GM18517 (cell line): ENCODE results near the gene TPM1.

Experiments used
- ATAC-seq: cut with Tn5 transposase; IDR thresholded peaks from one replicate; pipeline ENCODE4 v1.9.1; 2021; ENCODE audit warnings: mild to moderate bottlenecking, moderate library complexity; ENCODE audit not compliant: unreplicated experiment

The TPM1 gene

DNA sequence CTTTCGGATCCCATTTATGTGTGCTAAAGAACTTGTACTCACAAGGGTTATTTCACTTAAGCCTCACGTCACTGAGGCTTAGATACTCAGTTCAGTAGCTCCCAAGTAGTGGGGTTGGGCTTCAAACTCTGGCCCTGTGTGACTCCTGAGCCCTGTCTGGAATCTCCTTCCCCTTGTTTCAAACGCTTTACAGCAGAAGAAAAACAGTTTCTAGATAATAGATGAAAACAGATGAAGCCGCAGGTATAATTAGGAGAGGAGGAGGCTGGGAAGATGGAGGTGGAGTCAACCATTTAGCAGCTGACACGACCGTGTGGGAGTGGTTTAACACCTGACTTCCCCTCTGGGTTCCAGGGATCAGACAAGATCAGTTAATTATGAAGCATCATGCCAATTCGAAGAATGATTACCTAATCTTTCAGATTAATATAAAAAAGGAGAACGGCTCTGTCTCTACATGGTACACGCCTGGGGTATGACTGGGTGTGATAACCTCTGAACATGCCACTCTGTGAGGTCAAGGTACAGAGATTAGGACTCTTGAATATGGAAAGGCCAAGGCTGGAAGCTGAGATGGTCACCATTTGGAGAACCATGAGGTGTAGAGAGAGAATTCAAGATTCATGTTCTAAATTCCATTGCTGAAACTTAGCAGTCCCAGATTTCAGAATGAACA lies 31.1 kb downstream of the TPM1 start:
- no peak for ATAC-seq

DNA sequence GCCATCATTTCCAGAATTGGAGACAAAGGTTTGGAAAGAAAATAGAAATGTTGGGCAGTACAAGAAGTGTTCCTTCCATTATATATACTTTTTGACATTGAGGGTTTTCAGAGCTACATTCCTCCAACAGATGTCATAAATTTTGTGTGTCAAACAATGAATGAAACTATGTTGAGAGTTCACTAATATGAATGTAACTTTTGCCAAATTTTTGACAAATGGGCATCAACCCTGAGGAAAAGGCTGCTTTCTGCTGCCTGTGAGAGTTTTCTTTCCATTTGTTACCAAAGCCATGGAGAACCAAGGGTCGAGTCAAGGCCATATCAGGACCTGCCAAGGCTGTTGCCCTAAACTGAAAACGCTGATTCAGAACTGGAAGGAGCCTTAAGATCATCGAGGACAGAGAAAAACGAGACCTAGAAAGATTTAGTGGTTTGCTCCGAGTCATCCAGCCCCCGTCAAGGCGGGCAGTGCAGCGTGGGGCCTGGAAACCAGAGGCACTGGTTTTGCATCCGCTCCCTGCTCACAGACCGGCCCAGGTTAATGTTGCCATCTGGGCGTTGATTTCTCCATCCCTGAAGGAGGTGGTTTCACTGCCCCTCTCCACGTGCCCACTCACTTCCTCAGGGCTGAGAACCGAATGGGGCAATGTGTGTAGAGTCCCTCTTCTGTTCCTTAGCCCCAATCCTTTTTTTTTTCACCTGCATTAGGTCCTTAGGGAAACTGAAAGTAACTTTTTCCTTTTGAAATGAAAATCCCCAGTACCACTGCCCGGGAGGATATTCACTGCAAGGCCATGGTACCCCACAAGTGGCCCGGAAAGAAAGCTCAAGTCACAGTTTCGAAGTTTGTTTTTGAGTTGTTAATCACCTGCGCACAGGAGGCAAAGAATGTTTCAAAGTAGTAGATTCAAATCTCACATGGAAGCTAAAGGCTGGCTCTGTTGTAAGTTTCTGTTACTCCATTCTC lies 32.8 kb downstream of the TPM1 start:
- no peak for ATAC-seq

DNA sequence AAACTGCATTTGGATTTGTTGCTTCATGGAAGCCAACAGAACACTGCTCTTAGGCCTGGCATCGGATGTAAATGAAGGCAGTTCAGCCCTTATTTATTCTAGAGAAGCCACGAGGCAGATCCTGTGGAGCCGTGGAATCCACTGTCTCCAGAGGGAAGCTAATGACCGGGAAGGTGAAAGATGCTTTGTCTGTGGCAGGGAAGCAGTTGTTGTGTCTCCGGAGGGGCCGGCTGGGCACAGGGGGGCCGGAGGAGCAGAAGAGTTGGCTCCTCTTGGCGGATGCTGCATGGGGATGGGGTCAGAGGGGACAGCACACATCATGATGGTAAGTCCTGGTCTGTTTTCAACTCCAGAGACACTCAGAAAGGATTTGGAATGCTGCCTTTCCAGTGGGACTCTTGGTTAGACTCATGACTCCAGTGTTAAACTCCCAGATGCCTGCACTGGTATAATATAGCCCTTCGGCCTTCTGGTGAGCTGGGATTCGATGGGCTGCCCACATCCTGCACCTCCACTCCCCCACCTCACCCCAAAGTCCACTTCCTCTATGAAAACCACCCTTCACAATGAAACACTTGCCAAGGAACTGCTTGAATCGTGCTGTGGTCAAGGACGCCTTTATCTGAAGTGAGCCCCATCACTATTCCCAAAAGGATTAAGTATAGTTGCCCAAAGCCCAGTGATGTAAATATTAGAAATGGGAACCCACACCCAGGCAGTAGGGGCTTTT lies 33.6 kb downstream of the TPM1 start:
- ATAC-seq = no peak

DNA sequence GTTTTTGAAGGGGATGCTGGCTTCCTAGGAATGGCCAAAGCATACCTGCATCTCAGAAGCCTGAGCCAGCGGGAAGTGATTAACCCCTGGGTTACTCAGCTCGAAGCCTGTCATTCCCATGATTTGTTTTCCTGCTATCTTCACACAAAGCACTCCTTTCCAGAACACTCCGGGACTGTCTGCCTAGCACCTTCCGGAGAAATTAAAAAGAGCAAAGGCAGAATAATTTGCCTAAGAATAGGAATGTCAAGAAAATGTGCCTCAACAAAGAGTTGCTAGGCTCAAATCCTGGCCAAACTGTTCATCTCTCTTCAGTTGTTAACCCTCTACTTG lies 34.1 kb downstream of the TPM1 start:
- ATAC-seq = no peak

DNA sequence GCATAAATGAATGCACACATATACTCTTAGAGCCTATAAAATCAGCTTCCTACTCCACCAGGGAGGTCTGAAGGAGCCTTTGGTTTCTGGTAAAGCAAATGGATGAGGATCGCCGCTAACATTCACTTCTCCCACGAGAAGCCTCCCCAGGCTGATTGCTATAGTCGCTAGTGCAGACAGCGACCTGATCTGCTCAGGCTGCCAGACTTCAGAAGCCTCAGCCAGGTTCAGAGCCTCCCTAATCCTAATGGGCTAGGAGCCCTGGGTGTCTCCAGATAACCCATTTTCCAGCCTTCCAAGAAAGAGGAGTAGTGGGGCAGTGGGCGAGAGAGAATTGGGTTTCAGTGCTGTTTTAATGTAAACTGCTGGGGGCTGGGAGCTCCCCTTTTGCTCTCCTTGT lies 35.4 kb downstream of the TPM1 start:
- no peak for ATAC-seq

DNA sequence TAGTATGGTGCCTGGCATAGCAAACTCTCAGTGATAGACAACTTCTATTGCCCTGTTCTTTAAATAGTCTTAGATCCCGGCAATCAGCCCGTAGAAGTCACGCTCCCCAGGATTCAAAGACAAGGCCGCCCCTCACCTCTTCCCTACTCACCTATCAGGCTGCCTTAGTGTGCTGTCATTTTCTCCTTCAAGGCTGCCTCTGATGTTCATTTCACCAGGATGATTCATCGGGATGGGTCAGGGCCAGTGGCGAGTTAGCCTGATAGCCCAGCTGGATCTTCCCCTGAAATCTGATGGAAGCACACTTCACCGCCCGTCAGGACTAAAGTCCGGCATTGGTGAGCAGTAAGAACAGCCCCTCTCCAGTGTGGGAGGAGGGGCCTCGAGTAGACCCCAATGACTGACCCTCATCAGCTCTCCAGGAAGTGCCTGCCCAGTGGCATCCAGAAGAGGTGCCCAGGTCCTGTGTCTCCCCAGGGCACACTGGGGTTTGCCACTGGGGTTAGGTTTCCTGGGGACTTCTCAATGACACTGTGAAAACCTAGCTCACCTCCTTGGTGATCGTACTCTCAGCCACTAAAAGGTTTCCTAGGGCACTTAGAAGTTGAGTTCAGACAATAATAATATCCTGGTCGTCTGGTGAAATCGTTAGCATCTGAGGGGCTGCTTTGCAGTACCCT lies 37.5 kb downstream of the TPM1 start:
- ATAC-seq = no peak

DNA sequence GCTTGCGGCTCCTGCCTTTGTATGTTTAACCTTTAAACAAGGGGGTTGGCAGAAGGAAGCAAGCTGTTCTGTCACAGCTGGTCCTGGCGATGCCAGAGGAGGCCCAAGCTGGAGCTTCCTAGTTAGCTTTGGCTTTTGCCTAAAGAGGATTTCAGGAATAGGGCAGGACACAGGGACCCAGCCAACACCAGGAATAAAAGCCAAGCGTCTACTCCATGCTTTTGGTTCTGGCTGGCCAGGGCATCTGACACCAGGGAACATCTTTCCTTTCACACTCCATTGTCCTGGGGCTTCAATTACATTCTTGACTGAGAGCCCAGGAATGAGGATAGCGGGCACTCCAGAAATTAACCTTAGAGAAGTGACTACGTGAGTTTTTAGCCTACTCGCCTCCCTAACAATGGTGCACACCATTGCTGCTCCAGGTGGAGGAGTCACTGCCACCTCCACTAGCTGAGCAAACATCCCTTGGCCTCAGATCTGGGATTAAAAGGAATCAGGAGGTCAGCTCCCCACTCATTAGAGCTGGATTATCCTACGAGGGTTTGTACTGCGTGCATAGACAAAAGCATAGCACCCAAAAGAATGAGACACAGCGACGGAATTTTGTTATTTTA lies 38.2 kb downstream of the TPM1 start:
- ATAC-seq = no peak

GRCh38 chr15:63082366-63082765 lies 39.8 kb downstream of the TPM1 start:
- ATAC-seq = no peak

DNA sequence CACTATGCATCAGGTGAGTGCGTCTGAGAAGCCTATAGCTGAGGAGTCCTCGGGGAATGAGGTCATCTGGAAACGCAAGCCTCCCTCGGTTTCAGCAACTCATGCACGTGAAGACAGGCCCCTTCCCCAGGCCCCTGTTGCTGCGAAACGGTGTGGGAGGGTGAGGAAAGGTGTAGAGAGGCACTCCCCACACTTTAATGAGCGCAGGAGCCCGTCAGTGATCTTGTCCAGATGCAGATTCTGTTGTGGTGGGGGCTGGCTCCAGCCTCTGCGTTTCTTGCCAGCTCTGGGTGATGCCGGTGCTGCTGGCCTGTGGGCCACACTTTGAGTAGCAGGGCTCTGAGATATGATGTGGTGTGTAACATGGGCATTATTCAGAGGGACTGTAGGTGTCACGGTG lies 40.5 kb downstream of the TPM1 start:
- no peak for ATAC-seq

DNA sequence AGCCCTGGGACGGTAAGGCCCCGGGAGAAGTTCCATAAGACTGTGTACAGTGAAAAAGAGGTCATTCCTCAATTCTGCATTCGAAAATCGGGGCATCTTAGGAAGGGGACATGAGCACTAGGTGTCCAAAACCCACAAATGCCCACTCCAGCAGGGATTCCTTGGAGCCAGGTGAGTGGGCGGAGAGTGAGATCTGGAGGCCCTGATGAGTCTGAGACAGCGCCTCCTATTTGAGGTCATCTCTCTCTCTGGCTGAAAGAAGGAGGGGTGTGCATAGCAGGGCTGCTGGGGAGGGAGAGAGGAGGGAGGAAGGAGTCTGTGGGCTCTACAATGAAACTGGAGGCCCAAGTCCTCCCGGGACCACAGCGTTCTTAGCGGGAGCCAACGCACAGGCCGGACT lies 41.0 kb downstream of the TPM1 start:
- ATAC-seq = no peak

GRCh38 chr15:63084806-63085205 lies 42.3 kb downstream of the TPM1 start:
- no peak for ATAC-seq

GRCh38 chr15:63085289-63085688 lies 42.7 kb downstream of the TPM1 start:
- no peak for ATAC-seq

- no peak for ATAC-seq
Observed at GRCh38 chr15:63086271-63086670, 43.7 kb downstream of the TPM1 start.

DNA sequence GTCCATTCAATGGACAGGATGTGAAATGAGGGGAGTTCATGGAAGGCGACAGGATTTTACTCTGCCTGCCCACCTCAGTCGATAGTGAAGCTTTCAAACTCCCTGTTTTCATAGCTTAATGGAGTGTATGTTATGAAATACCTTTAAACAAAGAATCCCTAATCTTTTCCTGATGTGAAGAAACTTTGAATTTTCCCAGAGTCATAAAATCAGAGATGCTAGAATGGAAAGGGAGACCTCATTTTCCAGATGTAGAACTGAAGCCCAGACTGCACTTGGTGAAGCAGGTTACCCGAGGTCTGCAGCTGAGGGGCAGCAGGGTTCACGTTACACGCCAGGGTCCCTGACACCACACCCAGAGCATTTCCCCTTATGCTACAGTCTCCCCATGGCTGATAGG lies 44.4 kb downstream of the TPM1 start:
- ATAC-seq = no peak

DNA sequence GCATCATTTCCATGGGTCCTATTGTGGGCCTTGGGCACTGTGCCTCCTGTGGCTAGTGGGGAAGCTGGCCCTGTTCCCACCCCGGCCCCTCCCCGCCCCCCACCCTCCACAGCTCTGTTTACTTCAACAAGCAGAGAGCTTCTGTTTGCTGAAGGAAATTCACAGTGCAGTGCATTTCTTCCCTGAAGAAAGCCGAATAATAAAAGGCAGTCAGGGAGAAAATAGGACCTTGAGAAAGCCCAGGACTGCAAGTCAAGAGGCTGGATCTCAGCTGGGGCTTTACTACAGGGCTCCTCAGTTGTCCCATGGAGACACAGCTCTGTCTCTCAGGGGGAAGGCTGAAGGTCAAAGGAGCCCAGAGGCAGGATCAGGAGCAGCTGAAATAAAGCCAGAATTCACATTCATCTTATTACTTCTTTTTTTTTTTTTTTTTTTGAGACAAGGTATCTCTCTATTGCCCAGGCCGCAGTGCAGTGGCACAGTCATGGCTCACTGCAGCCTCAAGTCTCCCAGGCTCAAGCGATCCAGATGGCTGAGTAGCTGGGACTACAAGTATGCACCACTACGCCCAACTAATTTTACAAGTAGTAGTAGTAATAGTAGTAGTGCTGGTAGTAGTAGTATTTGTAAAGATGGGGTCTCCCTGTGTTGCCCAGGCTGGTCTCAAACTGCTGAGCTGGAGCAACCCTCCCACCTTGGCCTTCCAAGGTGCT lies 46.1 kb downstream of the TPM1 start:
- ATAC-seq = no peak

DNA sequence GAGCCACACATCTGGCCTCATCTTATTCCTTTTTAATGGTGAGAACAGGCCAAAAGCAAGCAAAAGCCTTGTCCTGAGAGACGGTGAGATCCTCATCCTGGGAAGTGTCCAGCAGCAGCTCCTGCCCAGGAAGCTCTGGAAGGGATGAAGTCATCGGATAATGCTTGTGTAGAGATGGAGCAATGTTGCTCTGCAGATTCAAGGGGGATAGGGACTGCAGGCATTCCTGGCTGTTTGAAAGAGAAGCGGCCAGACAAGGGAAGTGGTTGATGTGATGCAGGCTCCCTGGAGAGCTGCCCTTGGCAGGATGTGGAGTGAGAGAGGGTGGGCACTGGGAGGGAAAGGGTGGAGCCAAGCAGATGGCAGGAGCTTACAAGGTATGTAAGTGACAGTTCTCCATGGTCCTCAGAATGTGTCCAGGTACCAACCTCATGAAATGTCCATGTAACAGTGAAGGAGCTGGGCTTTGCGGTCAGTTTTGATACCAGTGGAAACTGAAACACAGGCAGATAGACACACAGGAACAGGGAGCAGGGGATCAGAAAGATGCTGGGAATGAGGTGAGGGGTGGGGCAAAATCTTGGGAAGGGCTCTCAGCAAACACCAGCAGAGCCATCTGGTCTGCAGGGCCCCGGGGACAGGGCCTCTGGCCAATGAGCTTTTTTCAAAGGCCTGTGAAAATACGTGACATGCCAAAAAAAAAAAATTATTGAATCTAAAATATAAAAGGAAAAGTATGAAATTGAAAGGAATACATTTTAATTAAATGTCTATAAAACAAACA lies 46.9 kb downstream of the TPM1 start:
- no peak for ATAC-seq

- ATAC-seq = no peak
Observed at GRCh38 chr15:63090472-63090871, 47.9 kb downstream of the TPM1 start.

DNA sequence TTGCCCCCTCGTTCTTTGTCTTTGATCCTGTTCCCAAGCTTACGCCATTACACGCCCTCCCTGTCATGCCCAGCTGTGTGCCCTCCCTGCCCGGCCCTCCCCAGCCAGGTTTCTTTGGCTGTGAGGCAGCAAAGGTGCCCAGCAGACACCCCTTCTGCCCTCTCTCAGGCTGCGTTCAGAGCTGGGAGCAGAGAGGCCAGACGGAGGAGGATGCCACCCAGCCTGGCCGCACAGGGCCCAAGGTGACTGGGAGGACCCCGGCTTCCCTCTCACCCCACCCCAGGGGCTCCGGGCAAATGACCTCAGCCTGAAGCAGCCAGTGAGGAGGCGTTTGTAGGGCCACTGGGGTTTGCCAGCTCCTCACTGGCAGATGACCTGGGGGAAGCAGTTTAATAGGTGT lies 48.3 kb downstream of the TPM1 start:
- no peak for ATAC-seq

GRCh38 chr15:63091679-63092446 lies 49.3 kb downstream of the TPM1 start:
- ATAC-seq = no peak
